CD4-positive, alpha-beta T cell (primary cell): ENCODE data around the gene PTPRD. TPM values are rescaled to one million over a fixed set of nuclear protein-coding genes. Genes with fewer than 3 reads are reported as not detected.

Source experiments
- ATAC-seq: fragments of 200-7000 bp; cut with Tn5 transposase; one replicate; pipeline ENCODE4 v1.10.0; 2022; ENCODE audit warnings: mild to moderate bottlenecking; ENCODE audit not compliant: poor library complexity
- CTCF ChIA-PET: fragments of 350-600 bp; sonication (Branson Sonifier 250); formaldehyde crosslinking; loops from one replicate; lab custom pipeline; 2021; ENCODE audit warnings: antibody characterized with exemption, inconsistent platforms; lab: Charles Lee
- POLR2A ChIA-PET: fragments of 350-600 bp; sonication (Branson Sonifier 250); formaldehyde crosslinking; loops from one replicate; lab custom pipeline; 2021; ENCODE audit warnings: antibody characterized with exemption, inconsistent platforms; lab: Charles Lee
- DNase-seq, 14 experiments: peaks; one replicate each; pipeline ENCODE4 v3.0.0-alpha.2; 2013 to 2020; ENCODE audit warnings: mixed read lengths in 2 of 14
- H3K27ac ChIP-seq, 2 donors: one replicate each; pipeline versions ENCODE4 v1.5.1 to v1.7.0; 2013; ENCODE audit warnings: low read length in 2 of 2, low read depth in 1 of 2, mild to moderate bottlenecking in 1 of 2
- H3K27me3 ChIP-seq, 2 experiments: 1 replicate in 1 of 2; 2 replicates in 1 of 2; pipeline versions ENCODE4 v1.6.1 to v1.7.0; 2013; ENCODE audit warnings: low read length in 2 of 2, control low read depth in 1 of 2, mild to moderate bottlenecking in 1 of 2, moderate library complexity in 1 of 2; ENCODE audit not compliant: insufficient read depth in 2 of 2, control insufficient read depth in 1 of 2
- H3K36me3 ChIP-seq: one replicate; pipeline ENCODE4 v1.6.1; 2013; ENCODE audit warnings: low read length, control low read depth; ENCODE audit not compliant: insufficient read depth
- H3K4me1 ChIP-seq: one replicate; pipeline ENCODE4 v1.6.1; 2013; ENCODE audit warnings: low read length, control low read depth; ENCODE audit not compliant: insufficient read depth
- H3K4me3 ChIP-seq: one replicate; pipeline ENCODE4 v1.5.1; 2013; ENCODE audit warnings: mild to moderate bottlenecking, low read length, moderate library complexity
- H3K9me3 ChIP-seq, 2 experiments: 1 replicate in 1 of 2; 2 replicates in 1 of 2; pipeline versions ENCODE4 v1.6.1 to v1.7.0; 2013; ENCODE audit warnings: low read length in 2 of 2, mild to moderate bottlenecking in 2 of 2, control low read depth in 1 of 2, moderate library complexity in 1 of 2; ENCODE audit not compliant: control insufficient read depth in 1 of 2, insufficient read depth in 1 of 2
- H3K27ac Mint-ChIP-seq: one replicate; pipeline ENCODE4 v1.8.0; 2020; ENCODE audit warnings: mixed read lengths
- H3K27me3 Mint-ChIP-seq: one replicate; pipeline ENCODE4 v1.8.0; 2021; ENCODE audit warnings: mixed read lengths
- H3K36me3 Mint-ChIP-seq: one replicate; pipeline ENCODE4 v1.8.0; 2021; ENCODE audit warnings: low read depth, mixed read lengths
- H3K4me1 Mint-ChIP-seq: one replicate; pipeline ENCODE4 v1.8.0; 2021; ENCODE audit warnings: low read depth, mixed read lengths
- H3K4me3 Mint-ChIP-seq: one replicate; pipeline ENCODE4 v1.8.0; 2020; ENCODE audit warnings: mild to moderate bottlenecking, mixed read lengths
- H3K9me3 Mint-ChIP-seq: one replicate; pipeline ENCODE4 v1.8.0; 2020; ENCODE audit warnings: mixed read lengths
- intact Hi-C, 2 experiments: fragments of 100-400 bp; cut with DNase I in 1 of 2; cut with micrococcal nuclease in 1 of 2; formaldehyde crosslinking; loops; one replicate each; pipeline versions ENCODE4 v1.15.1 to v1.9.0; 2023 to 2025; cut with DNase I, micrococcal nuclease
- total RNA-seq, 174 experiments: library from RNA in 2 of 174; stranded (reverse) in 2 of 174; gene quantifications; one replicate each; pipeline ENCODE4 v1.2.3 and lab custom pipeline; 2021 to 2026
- TF ChIP-seq, protein P1 (sequence below): fragments of 200-600 bp; IDR thresholded peaks from one replicate; pipeline ENCODE4 v1.8.0; 2022; ENCODE audit warnings: antibody characterized with exemption, mild to moderate bottlenecking

Gene PTPRD
- total RNA-seq, 2 experiments from 2014 or later, result not detected

DNA sequence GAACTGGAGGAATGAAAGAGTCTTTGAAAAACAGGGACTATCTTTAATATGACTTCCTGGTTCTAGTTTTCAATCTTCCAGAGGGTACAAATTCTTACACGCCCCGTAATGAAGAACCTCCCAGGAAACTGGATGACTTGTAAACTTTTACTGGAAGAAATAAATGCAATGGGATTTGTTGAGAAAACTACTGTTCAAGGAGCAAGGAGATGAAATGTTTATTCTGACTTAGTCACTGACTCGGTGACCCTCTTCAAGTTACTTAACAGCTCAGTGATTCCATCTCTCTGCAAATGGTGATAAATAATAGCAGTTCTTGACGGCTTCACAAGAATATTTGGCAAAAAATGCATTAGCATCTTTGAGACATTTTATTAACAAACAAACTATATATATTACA, 858.6 kb downstream of the PTPRD start:
- DNase-seq, result no peak
- ChIA-PET CTCF (no interaction called here), POLR2A (no interaction called here)
- ATAC-seq, result no peak
- TF ChIP-seq, protein P1, sequence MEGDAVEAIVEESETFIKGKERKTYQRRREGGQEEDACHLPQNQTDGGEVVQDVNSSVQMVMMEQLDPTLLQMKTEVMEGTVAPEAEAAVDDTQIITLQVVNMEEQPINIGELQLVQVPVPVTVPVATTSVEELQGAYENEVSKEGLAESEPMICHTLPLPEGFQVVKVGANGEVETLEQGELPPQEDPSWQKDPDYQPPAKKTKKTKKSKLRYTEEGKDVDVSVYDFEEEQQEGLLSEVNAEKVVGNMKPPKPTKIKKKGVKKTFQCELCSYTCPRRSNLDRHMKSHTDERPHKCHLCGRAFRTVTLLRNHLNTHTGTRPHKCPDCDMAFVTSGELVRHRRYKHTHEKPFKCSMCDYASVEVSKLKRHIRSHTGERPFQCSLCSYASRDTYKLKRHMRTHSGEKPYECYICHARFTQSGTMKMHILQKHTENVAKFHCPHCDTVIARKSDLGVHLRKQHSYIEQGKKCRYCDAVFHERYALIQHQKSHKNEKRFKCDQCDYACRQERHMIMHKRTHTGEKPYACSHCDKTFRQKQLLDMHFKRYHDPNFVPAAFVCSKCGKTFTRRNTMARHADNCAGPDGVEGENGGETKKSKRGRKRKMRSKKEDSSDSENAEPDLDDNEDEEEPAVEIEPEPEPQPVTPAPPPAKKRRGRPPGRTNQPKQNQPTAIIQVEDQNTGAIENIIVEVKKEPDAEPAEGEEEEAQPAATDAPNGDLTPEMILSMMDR, result no peak
- Histone ChIP-seq H3K27me3 (no peaks in the 10 kb centered on the region), H3K9me3 (no peaks in the 10 kb centered on the region), H3K4me1 (no peaks in the 10 kb centered on the region), H3K36me3 (no peaks in the 10 kb centered on the region), H3K4me3 (no peak overlapping the region), H3K27ac (no peak overlapping the region)
- no peaks in the 10 kb centered on the region for H3K4me1 Mint-ChIP-seq
- H3K27ac Mint-ChIP-seq, result no peak overlapping the region
- H3K27me3 Mint-ChIP-seq, result no peaks in the 10 kb centered on the region
- no peaks in the 10 kb centered on the region for H3K36me3 Mint-ChIP-seq
- no peaks in the 10 kb centered on the region for H3K9me3 Mint-ChIP-seq
- no peak overlapping the region for H3K4me3 Mint-ChIP-seq
- intact Hi-C loops, result no loop called here

DNA sequence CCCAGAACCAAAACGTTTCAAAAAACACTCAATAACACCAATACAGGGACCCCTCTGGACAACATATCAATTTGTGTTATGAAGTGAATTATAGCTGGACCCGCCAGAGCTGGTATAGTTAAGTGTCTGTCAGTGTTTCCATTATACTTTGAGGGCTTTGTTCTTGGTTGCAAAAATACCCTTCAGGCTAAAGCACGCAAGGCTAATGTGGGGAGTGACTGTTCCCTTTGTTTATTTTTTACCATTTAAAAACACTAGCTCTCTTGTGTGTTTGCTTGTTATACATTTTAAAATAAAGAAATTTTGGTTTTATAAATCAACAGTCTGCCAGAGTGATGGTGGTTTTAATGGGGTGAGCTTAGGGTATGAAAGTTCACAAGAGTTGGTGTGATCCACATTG, 859.5 kb downstream of the PTPRD start:
- H3K4me3 ChIP-seq, result no peak overlapping the region

DNA sequence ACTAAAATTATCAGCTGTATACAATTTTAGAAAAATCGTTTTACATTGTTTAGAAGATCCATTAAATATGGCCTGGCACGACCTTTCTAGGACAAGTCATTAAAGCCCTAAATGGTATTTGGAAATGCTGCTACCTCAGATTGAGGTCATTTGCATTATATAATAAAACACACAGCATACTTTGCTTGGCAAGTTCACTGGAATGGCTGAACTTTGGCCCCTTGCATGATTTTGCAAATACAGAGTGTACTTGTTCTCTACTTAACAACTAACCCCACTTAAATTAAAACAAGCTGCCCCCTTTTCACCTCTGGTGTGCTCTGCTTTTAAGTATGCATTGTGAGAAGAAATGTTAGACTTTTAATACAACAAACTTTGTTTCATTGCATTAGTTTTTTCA, 860.1 kb downstream of the PTPRD start:
- Mint-ChIP-seq H3K36me3 (no peaks in the 10 kb centered on the region), H3K27me3 (no peaks in the 10 kb centered on the region), H3K27ac (no peak overlapping the region), H3K9me3 (no peaks in the 10 kb centered on the region), H3K4me3 (no peak overlapping the region), H3K4me1 (no peaks in the 10 kb centered on the region)
- H3K4me3 ChIP-seq, result no peak overlapping the region
- intact Hi-C loops, result no loop called here
- no peaks in the 10 kb centered on the region for H3K36me3 ChIP-seq
- ChIA-PET CTCF (no interaction called here), POLR2A (no interaction called here)
- ATAC-seq (no peak), DNase-seq (no peak)
- H3K27me3 ChIP-seq, result no peaks in the 10 kb centered on the region
- H3K4me1 ChIP-seq, result no peaks in the 10 kb centered on the region
- H3K27ac ChIP-seq, result no peak overlapping the region
- no peaks in the 10 kb centered on the region for H3K9me3 ChIP-seq
- TF ChIP-seq, protein P1, result no peak

More for the DNA sequence above, 859.5 kb downstream of the PTPRD start:
- CTCF ChIA-PET, result no interaction called here
- H3K9me3 Mint-ChIP-seq, result no peaks in the 10 kb centered on the region
- no peak overlapping the region for H3K4me3 Mint-ChIP-seq
- no peaks in the 10 kb centered on the region for H3K36me3 Mint-ChIP-seq
- Histone ChIP-seq H3K4me1 (no peaks in the 10 kb centered on the region), H3K36me3 (no peaks in the 10 kb centered on the region), H3K9me3 (no peaks in the 10 kb centered on the region), H3K27me3 (no peaks in the 10 kb centered on the region), H3K27ac (no peak overlapping the region)
- TF ChIP-seq, protein P1, result no peak
- intact Hi-C loops, result no loop called here
- POLR2A ChIA-PET, result no interaction called here
- H3K4me1 Mint-ChIP-seq, result no peaks in the 10 kb centered on the region
- no peaks in the 10 kb centered on the region for H3K27me3 Mint-ChIP-seq
- no peak for ATAC-seq
- H3K27ac Mint-ChIP-seq, result no peak overlapping the region
- no peak for DNase-seq
